Sciatic nerve (tissue), 2 donors: ENCODE measurements around the gene MDH1B. TPM values are rescaled to one million over a fixed set of nuclear protein-coding genes. Genes with fewer than 3 reads are reported as not detected.
"Not testable (repeated sequence)": the region's sequence is repeated elsewhere in the genome, so short reads cannot be mapped to it uniquely, and the experiment has no call there.

Experiments
- ATAC-seq: fragments of 200-7000 bp; cut with Tn5 transposase; one replicate; pipeline ENCODE4 v1.9.1; 2020; ENCODE audit warnings: mild to moderate bottlenecking, moderate library complexity
- DNase-seq: peaks from one replicate; pipeline ENCODE4 v3.0.0-alpha.2; 2020; ENCODE audit warnings: low spot score
- intact Hi-C: fragments of 100-400 bp; cut with DNase I; formaldehyde crosslinking; loops from one replicate; pipeline ENCODE4 v1.14.2; 2022
- total RNA-seq: library from RNA; stranded (reverse); fragmentation: NEBNext Ultra II Directional; extraction: Animal tissue kit (Norgen Biotek cat#: 25700); gene quantifications from one replicate; pipeline ENCODE4 v1.2.1, GENCODE V29; 2021
- donor health status: DM: no; HTN: no; CAD: no.
- donor health status: DM: no; HTN: no; CAD: no.

The MDH1B gene
- 1.9 TPM for total RNA-seq

- intact Hi-C loops, result no loop called here
- peak; percentile 99 for ATAC-seq
- peak; percentile 90 for DNase-seq
Observed at GRCh38 chr2:206765242-206766056, at the start of gene MDH1B, which contains the start of gene FASTKD2. Gene MDH1B (minus strand): TSS chr2:206765328. CDS start chr2:206765271, 57 bp downstream. Gene FASTKD2 (plus strand): TSS chr2:206765606. CDS start chr2:206766694, 1,088 bp downstream.

DNA sequence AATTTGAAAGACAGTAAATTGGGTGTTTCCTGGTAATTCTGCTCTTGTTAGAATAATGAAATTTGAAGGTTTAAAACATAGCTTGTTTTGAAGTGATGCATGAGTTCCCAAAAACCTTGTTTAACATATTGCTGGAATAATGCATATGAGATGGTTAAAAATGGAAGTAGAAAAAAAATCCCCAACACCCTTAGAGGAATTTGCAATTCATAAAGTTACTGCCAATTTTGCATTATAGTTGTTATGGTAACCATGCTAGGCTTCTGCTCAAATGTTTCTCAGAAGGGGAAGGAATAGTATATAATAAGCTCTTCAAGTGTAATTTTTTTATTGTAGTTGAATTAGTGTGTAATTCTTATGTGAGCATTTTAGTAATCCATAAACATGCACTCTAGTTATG lies 49.4 kb upstream of the MDH1B start:
- intact Hi-C loops, result no loop called here
- no peak for DNase-seq
- ATAC-seq, result no peak

DNA sequence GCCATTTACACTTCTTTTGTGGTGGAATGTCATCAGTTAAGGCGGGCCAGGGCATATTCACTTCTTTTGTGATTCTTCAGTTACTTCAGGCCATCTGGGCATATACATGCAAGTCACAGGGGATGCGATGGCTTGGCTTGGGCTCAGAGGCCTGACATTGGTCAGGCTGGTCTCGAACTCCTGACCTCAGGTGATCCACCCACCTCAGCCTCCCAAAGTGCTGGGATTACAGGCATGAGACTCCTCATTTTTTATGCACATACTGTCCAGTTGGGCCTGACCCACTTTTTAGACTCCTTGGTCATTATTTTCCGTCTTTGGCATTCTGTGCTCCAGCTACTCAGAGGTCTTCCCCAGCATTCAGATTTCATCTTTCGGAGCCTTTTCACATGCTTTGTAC lies 47.3 kb upstream of the MDH1B start:
- DNase-seq, intact Hi-C loops, ATAC-seq: not testable (repeated sequence)

- ATAC-seq, intact Hi-C loops, DNase-seq: not testable (repeated sequence)
Observed at GRCh38 chr2:206807624-206808023, 42.5 kb upstream of the MDH1B start.

- intact Hi-C loops, result no loop called here
- ATAC-seq (no peak), DNase-seq (no peak)
Observed at GRCh38 chr2:206805887-206806607, 40.9 kb upstream of the MDH1B start.

- peak; percentile 77 for ATAC-seq
- intact Hi-C loops, result loop anchor here (5.0 kb wide), 1 partner anchor 173 kb away; no protein-coding TSS in a partner anchor
- no peak for DNase-seq
Observed at GRCh38 chr2:206804326-206804725, 39.2 kb upstream of the MDH1B start.

DNA sequence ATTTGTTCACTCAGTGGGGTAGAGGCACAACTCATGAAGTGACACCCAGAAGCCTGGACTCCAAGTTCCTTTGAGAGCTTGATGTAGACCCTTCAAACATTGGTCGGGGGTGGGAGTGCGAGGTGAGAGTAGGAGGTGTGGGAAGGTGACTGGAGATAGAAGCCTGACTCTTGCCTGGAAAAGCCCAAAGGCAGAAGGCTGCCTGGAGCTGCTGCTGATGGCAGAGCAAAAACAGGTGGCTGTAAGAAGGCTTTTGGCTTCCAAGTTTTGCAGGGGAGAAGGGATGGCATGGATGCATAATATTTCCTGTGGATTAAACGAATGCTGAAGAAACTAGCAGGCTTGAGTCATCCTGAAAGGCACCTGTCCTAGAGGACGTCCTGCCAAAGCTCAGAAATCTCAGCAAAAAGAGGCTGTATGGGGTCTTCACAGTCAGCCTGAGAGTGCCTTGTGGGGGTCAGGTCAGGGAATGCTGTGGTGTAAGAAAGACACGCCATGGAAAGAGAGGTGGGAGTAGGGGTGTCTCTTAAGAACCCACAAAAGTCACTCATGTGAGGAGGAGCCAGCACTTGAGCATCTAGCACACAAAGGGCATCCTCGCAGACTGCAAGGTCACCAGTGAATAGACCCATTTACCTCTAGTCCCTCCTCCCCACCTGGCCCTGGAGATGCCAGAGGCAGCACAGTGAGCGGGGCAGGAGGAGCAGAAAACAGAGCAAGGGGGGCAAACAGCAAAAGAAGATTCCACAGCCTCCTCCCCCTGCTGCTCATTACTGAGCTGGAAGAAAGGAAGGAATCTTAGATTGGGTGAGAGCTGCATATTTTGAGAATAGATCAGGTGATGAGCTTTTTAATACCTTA lies 37.8 kb upstream of the MDH1B start:
- no peak for DNase-seq
- intact Hi-C loops, result loop anchor here (5.0 kb wide), 1 partner anchor 174 kb away; no protein-coding TSS in a partner anchor
- ATAC-seq, result no peak

GRCh38 chr2:206801418-206802189 lies 36.5 kb upstream of the MDH1B start:
- DNase-seq, result no peak
- no peak for ATAC-seq
- intact Hi-C loops, result loop anchor here (5.0 kb wide), 1 partner anchor 176 kb away; no protein-coding TSS in a partner anchor

- ATAC-seq (peak; percentile 88), DNase-seq (peak; percentile 71)
- intact Hi-C loops, result loop anchor here (5.0 kb wide), 1 partner anchor 177 kb away; no protein-coding TSS in a partner anchor
Observed at GRCh38 chr2:206800506-206801417, 35.6 kb upstream of the MDH1B start.

DNA sequence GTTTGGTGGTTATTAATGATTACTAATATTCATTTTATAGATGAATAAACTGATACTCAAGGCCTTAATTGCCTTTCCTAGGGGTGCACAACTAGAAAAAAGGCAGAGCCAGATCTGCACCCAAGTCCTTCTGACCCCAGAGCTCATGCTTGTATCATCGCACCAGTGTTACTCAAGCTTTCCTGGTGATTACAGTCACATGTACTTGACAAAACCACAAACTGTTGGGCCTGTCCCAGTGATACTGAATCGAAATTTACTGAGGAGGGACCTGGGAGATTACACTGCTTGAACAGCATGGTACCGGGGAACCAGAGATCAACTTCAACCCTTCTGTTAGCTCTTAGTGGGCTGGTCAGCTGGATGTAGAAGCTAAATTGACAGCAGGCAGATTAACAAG lies 34.0 kb upstream of the MDH1B start:
- DNase-seq (no peak), ATAC-seq (peak; percentile 56)
- intact Hi-C loops, result no loop called here

GRCh38 chr2:206798000-206798399 lies 32.9 kb upstream of the MDH1B start:
- intact Hi-C loops, result no loop called here
- DNase-seq (no peak), ATAC-seq (no peak)

- intact Hi-C loops, result no loop called here
- no peak for DNase-seq
- ATAC-seq, result no peak
Observed at GRCh38 chr2:206797376-206797775, 32.2 kb upstream of the MDH1B start.

- DNase-seq (no peak), ATAC-seq (no peak)
- intact Hi-C loops, result no loop called here
Observed at GRCh38 chr2:206792645-206793044, 27.5 kb upstream of the MDH1B start.

DNA sequence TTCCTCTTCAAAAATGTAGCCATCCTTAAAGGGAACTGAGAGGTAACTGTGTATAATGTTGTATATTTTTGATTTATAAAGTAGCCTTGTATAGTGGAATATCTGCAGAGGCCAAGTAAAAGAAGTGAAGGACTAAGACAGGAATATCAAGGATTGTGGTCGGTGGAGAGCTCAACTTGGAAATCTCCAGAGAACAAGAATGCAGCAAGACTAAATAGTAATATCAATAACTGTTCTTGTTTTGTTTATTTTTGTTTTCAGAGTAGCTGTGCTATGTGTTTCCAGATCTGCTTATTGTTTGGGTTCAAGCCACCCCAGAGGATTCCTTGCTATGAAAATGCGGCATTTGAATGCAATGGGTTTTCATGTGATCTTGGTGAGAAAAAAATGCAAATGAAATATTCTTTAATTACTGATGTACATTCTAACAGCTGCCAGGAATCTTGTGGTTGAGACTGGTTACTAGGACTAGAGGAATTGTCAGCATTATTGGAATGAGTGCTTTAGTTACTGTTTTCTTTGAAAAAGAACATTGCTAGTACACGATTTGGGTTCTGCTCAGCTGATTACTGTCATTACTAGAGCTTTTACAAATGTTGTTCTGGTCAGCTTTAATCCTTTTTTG lies 25.3 kb upstream of the MDH1B start:
- ATAC-seq (no peak), DNase-seq (no peak)
- intact Hi-C loops, result no loop called here

DNA sequence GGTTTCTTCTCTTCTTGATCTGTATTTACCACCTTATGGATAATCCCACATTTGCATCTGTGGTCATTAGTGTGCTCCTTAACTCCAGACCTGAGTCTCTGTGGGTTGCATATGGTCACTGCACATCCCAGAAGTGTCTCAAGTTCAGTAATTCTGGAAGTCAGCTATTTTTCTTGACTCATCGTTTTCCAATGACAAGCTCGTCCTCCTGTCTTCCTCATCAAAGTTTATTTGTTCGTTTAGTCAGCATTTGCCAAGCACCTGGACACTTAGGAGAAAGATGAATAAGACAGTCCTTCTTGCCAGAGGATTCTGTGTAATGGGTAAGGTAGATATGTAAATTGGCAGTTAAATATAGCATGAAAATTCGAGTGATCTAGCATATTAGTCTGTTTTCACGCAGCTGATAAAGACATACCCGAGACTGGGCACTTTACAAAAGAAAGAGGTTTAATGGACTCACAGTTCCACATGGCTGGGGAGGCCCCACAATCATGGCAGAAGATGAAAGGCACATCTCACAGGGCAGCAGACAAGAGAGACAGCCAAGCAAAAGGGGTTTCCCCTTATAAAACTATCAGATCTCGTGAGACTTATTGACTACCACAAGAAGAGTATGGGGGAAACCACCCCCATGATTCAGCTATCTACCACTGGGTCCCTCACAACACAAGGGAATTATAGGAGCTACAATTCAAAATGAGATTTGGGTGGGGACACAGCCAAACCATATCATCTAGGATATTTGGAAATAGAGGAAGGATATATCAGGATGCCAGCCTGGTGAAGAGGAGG lies 19.6 kb upstream of the MDH1B start:
- intact Hi-C loops, result no loop called here
- ATAC-seq, result no peak
- no peak for DNase-seq

GRCh38 chr2:206783718-206784117 lies 18.6 kb upstream of the MDH1B start:
- no peak for ATAC-seq
- intact Hi-C loops, result no loop called here
- no peak for DNase-seq
